HepG2 (cell line): ENCODE data around the gene GEMIN2. TPM values are rescaled to one million over a fixed set of nuclear protein-coding genes. Genes with fewer than 3 reads are reported as not detected.

Experiments
- EP300 ChIP-seq, 3 experiments: sonication (generic) in 1 of 3; formaldehyde crosslinking in 1 of 3; IDR thresholded peaks; 2 replicates each; pipeline versions ENCODE4 v1.5.1 to v1.6.1; 2011 to 2020; ENCODE audit warnings: low read depth in 2 of 3, low read length in 2 of 3, borderline replicate concordance in 1 of 3, improper control_type of control experiment in 1 of 3, mild to moderate bottlenecking in 1 of 3, missing genetic modification reagents in 1 of 3, moderate library complexity in 1 of 3
- KDM3A ChIP-seq: IDR thresholded peaks from 2 replicates; pipeline ENCODE4 v1.6.1; 2018; ENCODE audit warnings: low read depth, missing compliant biosample characterization
- MAZ ChIP-seq, 2 experiments: sonication (generic) in 1 of 2; formaldehyde crosslinking in 1 of 2; IDR thresholded peaks; 2 replicates each; pipeline versions ENCODE4 v1.5.0 to v1.6.1; 2012 to 2020; ENCODE audit warnings: low read depth in 2 of 2, mild to moderate bottlenecking in 2 of 2, borderline replicate concordance in 1 of 2, improper control_type of control experiment in 1 of 2, low read length in 1 of 2, missing genetic modification reagents in 1 of 2, moderate library complexity in 1 of 2
- PRPF4 ChIP-seq: fragments of 200-400 bp; formaldehyde crosslinking; IDR thresholded peaks from 2 replicates; pipeline ENCODE4 v1.6.1; 2016; ENCODE audit warnings: low read length, low read depth; ENCODE audit not compliant: poor library complexity, severe bottlenecking
- TCF7 ChIP-seq: sonication (generic); IDR thresholded peaks from 2 replicates; pipeline ENCODE4 v1.6.1; 2016; ENCODE audit warnings: antibody characterized with exemption, low read depth
- ZNF251 ChIP-seq: sonication (generic); formaldehyde crosslinking; IDR thresholded peaks from 2 replicates; pipeline ENCODE4 v1.9.0; 2021; ENCODE audit warnings: mild to moderate bottlenecking, missing genetic modification reagents
- ZNF432 ChIP-seq: sonication (generic); formaldehyde crosslinking; IDR thresholded peaks from 2 replicates; pipeline ENCODE4 v1.5.0; 2020; ENCODE audit warnings: missing genetic modification reagents, mild to moderate bottlenecking, borderline replicate concordance
- ZNF44 ChIP-seq: sonication (generic); formaldehyde crosslinking; IDR thresholded peaks from 2 replicates; pipeline ENCODE4 v1.5.1; 2020; ENCODE audit warnings: mild to moderate bottlenecking, missing genetic modification reagents
- polyA plus RNA-seq, 8 experiments: library from polyadenylated mRNA; depleted of rRNA in 3 of 8; stranded (reverse) in 7 of 8; unstranded in 1 of 8; fragments of >200 nt; fragmentation: Illumina TruSeq in 4 of 8; extraction: Trizol in 4 of 8; gene quantifications; 2 replicates each; pipeline versions ENCODE4 v1.2.1 to v1.2.3, GENCODE V29; 2011 to 2016; ENCODE audit warnings: low read depth in 4 of 8, missing spikeins in 1 of 8, mixed read lengths in 1 of 8; ENCODE audit not compliant: insufficient read depth in 1 of 8
- total RNA-seq, 5 experiments: library from RNA; depleted of rRNA; stranded (reverse); fragments of >200 nt; fragmentation: Illumina TruSeq; extraction: Trizol; gene quantifications; 2 replicates each; pipeline ENCODE4 v1.2.3, GENCODE V29; 2016; ENCODE audit warnings: low read depth in 1 of 5
- TF ChIP-seq, protein P1 (sequence below): sonication (generic); formaldehyde crosslinking; IDR thresholded peaks from 2 replicates; pipeline ENCODE4 v1.4.0; 2020; ENCODE audit warnings: missing genetic modification reagents
- TF ChIP-seq, protein P2 (sequence below): fragments of 450-650 bp; IDR thresholded peaks from 2 replicates; pipeline ENCODE4 v1.6.1; 2016
- TF ChIP-seq, protein P3 (sequence below): sonication (generic); formaldehyde crosslinking; IDR thresholded peaks from 2 replicates; pipeline ENCODE4 v1.5.1; 2020; ENCODE audit warnings: mild to moderate bottlenecking, missing genetic modification reagents, moderate library complexity
- TF ChIP-seq, protein P4 (sequence below): IDR thresholded peaks from 2 replicates; pipeline ENCODE4 v1.6.1; 2016; ENCODE audit warnings: low read depth
- TF ChIP-seq, protein P5 (sequence below): sonication (generic); formaldehyde crosslinking; IDR thresholded peaks from 2 replicates; pipeline ENCODE4 v1.4.0; 2020; ENCODE audit warnings: mild to moderate bottlenecking, missing genetic modification reagents
- TF ChIP-seq, protein P6 (sequence below): sonication (generic); formaldehyde crosslinking; IDR thresholded peaks from 2 replicates; pipeline ENCODE4 v1.5.0; 2020; ENCODE audit warnings: mild to moderate bottlenecking, missing genetic modification reagents

GEMIN2 gene
- total and polyA plus RNA-seq, 2 of the 13 experiments (the other 11 are each of a cell fraction or from before 2014, with no cell fraction given): 54.8 to 110 TPM

DNA sequence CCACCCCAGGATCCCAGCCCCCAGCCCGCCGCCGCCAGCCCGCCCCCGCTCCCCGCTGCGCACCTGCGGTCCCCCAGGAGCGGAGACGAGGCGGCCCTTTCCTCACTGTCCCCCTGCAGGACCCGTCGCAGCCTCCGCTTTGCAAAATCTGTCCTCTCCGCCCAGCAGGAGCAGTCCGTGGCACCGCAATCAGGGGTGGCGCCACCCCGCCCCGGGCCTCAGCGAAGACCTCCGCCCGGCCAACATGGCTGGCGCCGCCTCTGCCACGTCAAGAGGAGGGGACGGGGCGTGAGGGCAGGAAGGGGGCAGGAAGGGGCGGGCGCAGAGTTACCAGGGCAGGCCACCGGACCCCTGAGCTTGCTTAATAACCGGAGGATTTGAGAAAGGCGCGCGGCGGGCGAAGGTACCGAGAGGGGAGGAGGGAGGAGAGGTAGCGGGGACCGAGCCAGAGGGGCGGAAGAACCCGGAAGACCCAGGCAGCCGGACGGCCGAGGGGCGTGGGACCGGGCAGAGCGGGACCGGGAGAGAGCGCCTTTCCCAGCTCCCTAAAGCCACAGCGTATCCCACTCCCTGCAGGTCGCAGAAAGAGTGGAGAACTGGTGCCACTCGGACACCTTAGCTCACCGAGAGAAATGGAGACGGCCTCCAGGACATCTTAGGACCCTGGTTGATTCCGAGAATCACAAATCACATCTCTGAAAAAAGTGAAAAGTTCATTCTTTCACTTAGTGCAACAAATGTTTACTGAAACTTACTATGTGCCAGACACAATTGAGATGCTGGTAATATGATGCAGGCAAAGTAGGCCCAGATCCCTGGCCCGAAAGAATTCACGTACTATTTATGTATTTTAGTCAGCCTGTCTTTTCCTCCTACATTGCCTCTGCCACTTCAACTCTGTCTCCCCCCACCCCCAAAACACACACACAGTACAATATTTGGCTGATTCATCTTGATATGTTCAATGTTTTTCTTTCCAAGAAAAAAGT, 10.9 kb upstream of the GEMIN2 start, which contains the start of gene SEC23A (continued):
- TF ChIP-seq, protein P1, sequence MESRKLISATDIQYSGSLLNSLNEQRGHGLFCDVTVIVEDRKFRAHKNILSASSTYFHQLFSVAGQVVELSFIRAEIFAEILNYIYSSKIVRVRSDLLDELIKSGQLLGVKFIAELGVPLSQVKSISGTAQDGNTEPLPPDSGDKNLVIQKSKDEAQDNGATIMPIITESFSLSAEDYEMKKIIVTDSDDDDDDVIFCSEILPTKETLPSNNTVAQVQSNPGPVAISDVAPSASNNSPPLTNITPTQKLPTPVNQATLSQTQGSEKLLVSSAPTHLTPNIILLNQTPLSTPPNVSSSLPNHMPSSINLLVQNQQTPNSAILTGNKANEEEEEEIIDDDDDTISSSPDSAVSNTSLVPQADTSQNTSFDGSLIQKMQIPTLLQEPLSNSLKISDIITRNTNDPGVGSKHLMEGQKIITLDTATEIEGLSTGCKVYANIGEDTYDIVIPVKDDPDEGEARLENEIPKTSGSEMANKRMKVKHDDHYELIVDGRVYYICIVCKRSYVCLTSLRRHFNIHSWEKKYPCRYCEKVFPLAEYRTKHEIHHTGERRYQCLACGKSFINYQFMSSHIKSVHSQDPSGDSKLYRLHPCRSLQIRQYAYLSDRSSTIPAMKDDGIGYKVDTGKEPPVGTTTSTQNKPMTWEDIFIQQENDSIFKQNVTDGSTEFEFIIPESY (CRISPR knock-in tag): peak; percentile 82
- TF ChIP-seq PRPF4 (no peak), ZNF432 (no peak), MAZ (IDR thresholded peaks at IDR 0.05; ENCODE audit: borderline replicate concordance, low read depth, low read length) (peak; percentile 95), MAZ (CRISPR knock-in tag; IDR thresholded peaks at IDR 0.05; ENCODE audit: low read depth) (peak; percentile 100), TCF7 (peak; percentile 6; the same call in 1 of the 2 replicates), ZNF44 (peak; percentile 93), EP300 (IDR thresholded peaks at IDR 0.05; ENCODE audit: low read depth in 2 of 2, low read length in 2 of 2) (peak; percentile 72 to 80; a peak in 3 of 4 replicates), EP300 (CRISPR knock-in tag; IDR thresholded peaks at IDR 0.05; ENCODE audit: borderline replicate concordance) (peak; percentile 73; the same call in 1 of the 2 replicates), ZNF251 (0 out of 2 replicates have a peak, but pooled peaks have one; percentile 60), KDM3A (CRISPR knock-in tag) (peak; percentile 99)
- TF ChIP-seq, protein P2, sequence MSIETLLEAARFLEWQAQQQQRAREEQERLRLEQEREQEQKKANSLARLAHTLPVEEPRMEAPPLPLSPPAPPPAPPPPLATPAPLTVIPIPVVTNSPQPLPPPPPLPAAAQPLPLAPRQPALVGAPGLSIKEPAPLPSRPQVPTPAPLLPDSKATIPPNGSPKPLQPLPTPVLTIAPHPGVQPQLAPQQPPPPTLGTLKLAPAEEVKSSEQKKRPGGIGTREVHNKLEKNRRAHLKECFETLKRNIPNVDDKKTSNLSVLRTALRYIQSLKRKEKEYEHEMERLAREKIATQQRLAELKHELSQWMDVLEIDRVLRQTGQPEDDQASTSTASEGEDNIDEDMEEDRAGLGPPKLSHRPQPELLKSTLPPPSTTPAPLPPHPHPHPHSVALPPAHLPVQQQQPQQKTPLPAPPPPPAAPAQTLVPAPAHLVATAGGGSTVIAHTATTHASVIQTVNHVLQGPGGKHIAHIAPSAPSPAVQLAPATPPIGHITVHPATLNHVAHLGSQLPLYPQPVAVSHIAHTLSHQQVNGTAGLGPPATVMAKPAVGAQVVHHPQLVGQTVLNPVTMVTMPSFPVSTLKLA: peak; percentile 58
- TF ChIP-seq, protein P3, sequence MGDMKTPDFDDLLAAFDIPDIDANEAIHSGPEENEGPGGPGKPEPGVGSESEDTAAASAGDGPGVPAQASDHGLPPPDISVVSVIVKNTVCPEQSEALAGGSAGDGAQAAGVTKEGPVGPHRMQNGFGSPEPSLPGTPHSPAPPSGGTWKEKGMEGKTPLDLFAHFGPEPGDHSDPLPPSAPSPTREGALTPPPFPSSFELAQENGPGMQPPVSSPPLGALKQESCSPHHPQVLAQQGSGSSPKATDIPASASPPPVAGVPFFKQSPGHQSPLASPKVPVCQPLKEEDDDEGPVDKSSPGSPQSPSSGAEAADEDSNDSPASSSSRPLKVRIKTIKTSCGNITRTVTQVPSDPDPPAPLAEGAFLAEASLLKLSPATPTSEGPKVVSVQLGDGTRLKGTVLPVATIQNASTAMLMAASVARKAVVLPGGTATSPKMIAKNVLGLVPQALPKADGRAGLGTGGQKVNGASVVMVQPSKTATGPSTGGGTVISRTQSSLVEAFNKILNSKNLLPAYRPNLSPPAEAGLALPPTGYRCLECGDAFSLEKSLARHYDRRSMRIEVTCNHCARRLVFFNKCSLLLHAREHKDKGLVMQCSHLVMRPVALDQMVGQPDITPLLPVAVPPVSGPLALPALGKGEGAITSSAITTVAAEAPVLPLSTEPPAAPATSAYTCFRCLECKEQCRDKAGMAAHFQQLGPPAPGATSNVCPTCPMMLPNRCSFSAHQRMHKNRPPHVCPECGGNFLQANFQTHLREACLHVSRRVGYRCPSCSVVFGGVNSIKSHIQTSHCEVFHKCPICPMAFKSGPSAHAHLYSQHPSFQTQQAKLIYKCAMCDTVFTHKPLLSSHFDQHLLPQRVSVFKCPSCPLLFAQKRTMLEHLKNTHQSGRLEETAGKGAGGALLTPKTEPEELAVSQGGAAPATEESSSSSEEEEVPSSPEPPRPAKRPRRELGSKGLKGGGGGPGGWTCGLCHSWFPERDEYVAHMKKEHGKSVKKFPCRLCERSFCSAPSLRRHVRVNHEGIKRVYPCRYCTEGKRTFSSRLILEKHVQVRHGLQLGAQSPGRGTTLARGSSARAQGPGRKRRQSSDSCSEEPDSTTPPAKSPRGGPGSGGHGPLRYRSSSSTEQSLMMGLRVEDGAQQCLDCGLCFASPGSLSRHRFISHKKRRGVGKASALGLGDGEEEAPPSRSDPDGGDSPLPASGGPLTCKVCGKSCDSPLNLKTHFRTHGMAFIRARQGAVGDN (CRISPR knock-in tag): peak; percentile 99
- TF ChIP-seq, protein P4, sequence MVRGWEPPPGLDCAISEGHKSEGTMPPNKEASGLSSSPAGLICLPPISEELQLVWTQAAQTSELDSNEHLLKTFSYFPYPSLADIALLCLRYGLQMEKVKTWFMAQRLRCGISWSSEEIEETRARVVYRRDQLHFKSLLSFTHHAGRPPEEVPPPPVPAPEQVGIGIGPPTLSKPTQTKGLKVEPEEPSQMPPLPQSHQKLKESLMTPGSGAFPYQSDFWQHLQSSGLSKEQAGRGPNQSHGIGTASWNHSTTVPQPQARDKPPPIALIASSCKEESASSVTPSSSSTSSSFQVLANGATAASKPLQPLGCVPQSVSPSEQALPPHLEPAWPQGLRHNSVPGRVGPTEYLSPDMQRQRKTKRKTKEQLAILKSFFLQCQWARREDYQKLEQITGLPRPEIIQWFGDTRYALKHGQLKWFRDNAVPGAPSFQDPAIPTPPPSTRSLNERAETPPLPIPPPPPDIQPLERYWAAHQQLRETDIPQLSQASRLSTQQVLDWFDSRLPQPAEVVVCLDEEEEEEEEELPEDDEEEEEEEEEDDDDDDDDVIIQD: peak; percentile 98
- TF ChIP-seq, protein P5, sequence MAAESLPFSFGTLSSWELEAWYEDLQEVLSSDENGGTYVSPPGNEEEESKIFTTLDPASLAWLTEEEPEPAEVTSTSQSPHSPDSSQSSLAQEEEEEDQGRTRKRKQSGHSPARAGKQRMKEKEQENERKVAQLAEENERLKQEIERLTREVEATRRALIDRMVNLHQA (CRISPR knock-in tag): peak; percentile 95; the same call in 1 of the 2 replicates
- TF ChIP-seq, protein P6, sequence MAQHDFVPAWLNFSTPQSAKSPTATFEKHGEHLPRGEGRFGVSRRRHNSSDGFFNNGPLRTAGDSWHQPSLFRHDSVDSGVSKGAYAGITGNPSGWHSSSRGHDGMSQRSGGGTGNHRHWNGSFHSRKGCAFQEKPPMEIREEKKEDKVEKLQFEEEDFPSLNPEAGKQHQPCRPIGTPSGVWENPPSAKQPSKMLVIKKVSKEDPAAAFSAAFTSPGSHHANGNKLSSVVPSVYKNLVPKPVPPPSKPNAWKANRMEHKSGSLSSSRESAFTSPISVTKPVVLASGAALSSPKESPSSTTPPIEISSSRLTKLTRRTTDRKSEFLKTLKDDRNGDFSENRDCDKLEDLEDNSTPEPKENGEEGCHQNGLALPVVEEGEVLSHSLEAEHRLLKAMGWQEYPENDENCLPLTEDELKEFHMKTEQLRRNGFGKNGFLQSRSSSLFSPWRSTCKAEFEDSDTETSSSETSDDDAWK (CRISPR knock-in tag): no peak
